Measurements from ENCODE around the gene TMEM106C.
"Not testable (repeated sequence)": the region's sequence is repeated elsewhere in the genome, so short reads cannot be mapped to it uniquely, and the experiment has no call there.

The TMEM106C gene

GRCh38 chr12:47949441-47950341 is 13.7 kb upstream of the TMEM106C start:
- peak; percentile 46 for DNase-seq (ENCODE audit: low spot score)

GRCh38 chr12:47950856-47951468 is 12.4 kb upstream of the TMEM106C start:
- no peak for DNase-seq (ENCODE audit: low spot score)

DNA sequence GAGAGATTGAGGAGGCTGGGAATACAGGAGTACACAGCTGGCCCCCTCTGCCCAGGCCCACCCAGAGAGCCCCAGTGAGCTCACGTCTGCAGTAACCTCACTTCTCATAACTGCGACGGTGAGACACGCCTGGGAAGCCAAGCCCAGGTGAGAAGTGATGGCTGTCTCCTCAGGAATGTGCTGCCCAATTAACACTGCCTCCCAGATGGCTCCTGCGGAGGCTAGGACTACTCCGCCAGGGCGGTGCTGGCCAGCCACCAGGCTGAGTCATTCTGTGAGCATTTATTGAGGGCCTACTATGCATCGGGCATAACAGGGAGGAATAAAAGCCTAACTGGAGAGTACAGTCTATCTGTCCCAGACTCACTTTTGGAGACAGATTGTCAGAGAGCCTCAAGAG is 9.3 kb upstream of the TMEM106C start:
- no peak for DNase-seq (ENCODE audit: low spot score)

- DNase-seq (ENCODE audit: low spot score) = no peak
Observed at GRCh38 chr12:47954467-47955045, 8.8 kb upstream of the TMEM106C start.

DNA sequence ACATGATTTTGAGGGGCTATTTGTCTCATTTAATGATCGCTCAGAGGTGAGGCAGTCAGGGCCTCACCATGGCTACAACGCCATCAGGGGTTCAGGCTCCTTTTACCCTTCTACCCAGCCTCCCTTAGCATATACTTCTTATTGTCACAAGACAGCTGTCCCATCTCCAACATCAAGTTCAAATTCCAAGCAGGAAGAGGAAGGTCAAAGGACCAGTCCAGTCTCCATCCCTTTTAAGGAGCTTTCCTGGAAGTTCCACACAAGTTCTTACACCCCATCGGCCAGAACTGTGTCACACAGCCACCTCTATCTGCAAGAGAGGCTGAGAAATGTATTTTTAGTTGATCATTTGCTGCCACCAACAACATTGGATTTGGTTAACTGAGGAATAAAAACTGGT is 8.3 kb upstream of the TMEM106C start:
- no peak for DNase-seq (ENCODE audit: low spot score)

DNA sequence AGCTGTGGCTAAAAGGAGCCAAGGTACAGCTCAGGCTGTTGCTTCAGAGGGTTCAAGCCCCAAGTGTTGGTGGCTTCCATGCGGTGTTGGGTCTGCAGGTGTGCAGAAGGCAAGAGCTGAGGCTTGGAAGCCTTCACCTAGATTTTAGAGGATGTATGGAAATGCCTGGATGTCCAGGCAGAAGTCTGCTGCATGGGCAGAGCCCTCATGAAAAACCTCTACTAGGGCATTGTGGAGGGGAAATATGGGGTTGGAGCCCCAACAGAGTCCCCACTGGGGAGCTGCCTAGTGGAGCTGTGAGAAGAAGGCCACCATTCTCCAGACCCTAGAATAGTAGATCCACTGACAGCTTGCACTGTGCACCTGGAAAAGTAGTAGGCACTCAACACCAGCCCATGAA is 5.7 kb upstream of the TMEM106C start:
- DNase-seq (ENCODE audit: low spot score) = not testable (repeated sequence)

DNA sequence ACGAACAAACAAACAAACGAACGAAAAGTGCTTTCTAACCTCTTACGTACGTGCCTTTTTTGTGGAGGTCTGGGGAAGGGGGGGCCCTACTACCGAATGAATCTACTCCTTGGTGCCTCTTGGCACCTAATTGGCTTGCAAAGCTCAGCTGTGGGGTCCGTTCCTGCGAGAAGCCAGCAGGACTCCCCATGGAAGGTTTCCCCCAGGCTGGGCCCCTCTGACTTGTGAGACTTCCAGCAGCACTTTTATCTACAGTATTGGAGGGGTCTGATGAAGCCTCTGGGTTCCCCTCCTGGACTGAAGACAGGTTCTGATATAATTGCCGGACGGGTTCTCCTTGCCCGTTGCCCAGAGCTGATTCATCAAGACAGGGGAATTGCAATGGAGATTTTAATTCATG is 1.2 kb upstream of the TMEM106C start:
- DNase-seq (ENCODE audit: low spot score) = no peak

DNA sequence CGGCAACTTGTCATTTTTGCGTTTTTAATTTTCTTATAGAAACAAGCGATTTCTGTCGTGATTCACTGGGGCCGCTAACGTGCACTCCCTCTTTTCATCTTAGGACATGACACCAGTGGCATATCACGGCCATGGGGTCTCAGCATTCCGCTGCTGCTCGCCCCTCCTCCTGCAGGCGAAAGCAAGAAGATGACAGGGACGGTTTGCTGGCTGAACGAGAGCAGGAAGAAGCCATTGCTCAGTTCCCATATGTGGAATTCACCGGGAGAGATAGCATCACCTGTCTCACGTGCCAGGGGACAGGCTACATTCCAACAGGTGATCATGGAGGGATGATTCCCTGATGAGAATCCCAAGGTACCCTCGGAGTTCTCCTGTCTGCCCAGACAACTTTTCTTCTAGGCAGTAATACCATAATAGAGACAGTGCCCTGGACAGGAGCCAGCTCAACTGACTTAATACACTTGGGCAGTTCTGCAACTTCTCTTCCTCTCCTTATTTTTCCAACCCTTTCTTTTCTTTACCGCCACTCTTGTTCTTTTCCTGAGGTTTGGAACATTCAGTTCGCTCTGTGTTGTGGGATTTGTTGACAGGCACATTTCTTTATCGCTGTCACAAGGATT is 821 bp downstream of the TMEM106C start:
- no peak for DNase-seq (ENCODE audit: low spot score)

DNA sequence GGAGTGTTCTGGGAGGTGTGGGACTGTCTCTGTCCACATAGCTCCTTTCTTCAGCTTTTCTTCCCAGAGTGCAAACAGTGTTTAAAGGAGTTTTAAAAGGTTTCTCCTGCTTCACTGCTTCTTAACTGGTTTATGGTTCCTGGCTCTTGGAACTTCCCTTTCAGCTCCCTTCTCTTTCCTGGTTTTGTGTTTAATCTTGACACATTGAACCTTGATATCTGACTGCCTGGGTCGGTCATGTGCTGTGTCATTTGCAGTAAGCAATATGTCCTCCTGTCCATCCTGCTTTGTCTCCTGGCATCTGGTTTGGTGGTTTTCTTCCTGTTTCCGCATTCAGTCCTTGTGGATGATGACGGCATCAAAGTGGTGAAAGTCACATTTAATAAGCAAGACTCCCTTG is 2.2 kb downstream of the TMEM106C start:
- no peak for DNase-seq (ENCODE audit: low spot score)

DNA sequence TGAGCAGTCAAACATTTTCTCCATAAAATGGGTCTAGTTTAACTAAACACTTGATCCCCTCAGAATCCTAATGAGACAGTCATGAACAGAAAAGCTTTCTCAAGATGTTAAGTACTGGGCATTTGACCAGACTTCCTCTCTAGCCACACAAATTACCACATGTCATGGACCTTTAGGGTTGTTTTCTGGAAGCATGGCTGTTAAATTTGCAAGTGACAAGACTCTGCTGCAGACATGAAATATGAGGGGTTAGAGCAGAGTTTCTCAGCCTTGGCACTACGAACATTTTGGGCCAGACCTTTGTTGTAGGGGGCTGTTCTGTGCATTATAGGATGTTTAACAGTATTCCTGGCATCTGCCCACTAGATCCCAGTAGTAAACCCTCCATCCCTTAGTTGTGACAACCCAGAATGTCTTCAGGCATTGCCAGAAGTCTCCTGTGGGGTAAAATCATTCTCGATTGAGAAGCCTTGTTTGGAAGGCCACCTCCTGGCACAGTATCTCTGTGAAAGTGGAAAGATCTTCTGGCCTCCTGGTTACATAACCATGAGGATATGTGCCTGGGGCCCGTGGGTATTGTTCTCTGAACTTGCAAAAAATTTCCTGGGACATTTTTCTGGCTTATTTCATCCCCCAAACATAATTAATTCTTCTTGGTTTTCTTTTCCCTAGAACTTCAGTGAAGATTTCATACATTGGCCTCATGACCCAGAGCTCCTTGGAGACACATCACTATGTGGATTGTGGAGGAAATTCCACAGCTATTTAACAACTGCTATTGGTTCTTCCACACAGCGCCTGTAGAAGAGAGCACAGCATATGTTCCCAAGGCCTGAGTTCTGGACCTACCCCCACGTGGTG is 4.3 kb downstream of the TMEM106C start:
- no peak for DNase-seq (ENCODE audit: low spot score)

DNA sequence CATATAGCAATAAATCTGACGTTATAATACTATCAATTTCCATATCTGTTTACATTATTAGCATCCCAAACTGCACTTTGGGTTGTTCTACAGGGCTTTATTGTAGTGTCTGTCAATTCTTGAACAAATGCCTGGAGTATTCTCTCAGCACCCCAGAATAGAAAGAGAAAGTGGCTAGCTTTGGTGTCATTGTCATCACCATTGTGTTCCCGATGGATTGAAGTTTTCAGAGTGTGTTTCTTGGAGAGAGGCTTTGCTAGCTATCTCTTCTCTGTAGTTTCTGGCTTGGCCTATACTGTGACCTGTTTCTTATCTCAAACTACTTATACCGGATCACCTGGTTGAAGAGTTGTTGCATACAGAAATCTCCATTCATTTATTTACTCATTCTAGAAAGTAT is 6.4 kb downstream of the TMEM106C start:
- no peak for DNase-seq (ENCODE audit: low spot score)

- DNase-seq (ENCODE audit: low spot score) = no peak
Observed at GRCh38 chr12:47970843-47971242, 7.4 kb downstream of the TMEM106C start.

- no peak for DNase-seq (ENCODE audit: low spot score)
Observed at GRCh38 chr12:47972895-47973294, 9.5 kb downstream of the TMEM106C start.

- DNase-seq (ENCODE audit: low spot score) = no peak
Observed at GRCh38 chr12:47973870-47974269, 10.5 kb downstream of the TMEM106C start.

DNA sequence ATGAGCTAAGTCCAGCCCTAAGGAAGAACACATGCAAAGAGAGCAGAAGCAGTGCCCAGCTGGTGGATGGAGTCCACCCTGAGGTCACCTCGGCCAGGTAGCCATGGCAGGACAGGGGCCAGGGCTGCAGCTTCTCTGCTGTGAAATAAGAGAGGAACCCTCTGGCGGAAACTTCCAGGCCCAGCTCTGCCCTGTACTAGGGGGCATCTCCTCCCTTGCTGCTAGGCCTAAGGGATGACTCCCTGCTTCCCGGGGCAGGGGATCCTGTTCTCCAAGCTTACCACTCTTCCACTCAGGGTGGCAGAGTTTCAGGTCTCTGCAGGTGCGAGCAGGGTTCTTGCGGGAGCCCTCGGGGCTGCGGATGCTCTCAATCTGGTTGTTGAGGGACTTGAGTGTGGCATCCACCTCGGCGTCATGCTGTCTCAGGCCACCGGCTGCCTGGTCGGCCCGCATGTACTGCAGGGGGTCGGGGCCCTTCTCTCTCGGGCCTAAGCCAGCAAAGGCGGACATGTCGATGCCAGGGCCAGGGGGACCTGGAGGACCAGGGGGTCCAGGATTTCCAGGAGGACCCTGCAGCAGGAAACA is 11.7 kb downstream of the TMEM106C start:
- DNase-seq (ENCODE audit: low spot score) = no peak

DNA sequence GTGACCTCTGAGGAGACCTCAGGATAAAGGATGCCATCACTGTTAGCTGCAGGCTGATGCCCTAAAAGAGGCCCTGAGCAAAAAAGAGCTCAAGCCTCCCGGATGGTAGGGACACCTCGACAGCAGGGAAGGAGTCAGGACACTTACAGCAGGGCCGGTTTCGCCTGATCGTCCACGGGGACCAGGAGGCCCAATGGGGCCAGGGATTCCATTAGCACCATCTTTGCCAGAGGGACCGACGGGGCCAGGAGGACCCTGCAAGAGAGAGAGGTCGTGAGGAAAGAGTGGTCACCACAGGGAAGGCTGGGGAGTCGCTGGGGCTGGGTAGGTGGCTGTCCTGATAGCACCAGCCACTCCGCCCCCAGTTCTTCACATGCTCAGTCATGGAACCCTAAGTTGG is 12.4 kb downstream of the TMEM106C start:
- DNase-seq (ENCODE audit: low spot score) = no peak

DNA sequence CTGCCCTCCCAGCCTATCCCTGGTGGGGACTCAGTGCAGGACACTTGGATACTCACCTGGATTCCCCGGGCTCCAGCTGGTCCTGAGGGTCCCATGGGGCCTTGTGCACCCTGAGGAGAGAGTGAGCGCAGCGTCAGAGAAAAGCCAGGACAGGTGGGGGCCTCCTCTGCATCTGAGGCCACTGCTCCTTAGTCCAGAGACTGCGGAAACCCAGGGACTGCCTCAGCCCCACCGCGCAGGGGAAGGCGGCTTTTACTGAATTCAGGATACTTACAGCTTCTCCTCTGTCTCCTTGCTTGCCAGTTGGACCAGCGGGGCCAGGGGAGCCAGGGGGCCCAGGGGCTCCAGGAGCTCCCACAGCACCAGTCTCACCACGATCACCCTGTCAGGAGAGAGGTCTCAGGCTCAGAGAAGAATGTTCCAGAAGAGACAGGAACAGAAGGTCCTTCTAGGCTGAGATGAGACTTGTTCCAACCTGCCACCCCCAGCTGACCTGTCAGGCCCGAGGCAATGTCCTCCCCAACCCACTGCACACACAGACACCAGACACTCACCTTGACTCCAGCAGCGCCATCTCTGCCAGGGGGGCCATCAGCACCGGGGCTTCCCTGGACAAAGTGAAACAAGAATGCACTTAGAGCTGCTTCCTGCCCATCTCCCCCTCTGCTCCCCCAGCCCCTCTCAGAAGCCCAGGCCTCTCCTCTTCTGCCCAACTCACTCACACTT is 13.8 kb downstream of the TMEM106C start:
- DNase-seq (ENCODE audit: low spot score) = no peak

DNA sequence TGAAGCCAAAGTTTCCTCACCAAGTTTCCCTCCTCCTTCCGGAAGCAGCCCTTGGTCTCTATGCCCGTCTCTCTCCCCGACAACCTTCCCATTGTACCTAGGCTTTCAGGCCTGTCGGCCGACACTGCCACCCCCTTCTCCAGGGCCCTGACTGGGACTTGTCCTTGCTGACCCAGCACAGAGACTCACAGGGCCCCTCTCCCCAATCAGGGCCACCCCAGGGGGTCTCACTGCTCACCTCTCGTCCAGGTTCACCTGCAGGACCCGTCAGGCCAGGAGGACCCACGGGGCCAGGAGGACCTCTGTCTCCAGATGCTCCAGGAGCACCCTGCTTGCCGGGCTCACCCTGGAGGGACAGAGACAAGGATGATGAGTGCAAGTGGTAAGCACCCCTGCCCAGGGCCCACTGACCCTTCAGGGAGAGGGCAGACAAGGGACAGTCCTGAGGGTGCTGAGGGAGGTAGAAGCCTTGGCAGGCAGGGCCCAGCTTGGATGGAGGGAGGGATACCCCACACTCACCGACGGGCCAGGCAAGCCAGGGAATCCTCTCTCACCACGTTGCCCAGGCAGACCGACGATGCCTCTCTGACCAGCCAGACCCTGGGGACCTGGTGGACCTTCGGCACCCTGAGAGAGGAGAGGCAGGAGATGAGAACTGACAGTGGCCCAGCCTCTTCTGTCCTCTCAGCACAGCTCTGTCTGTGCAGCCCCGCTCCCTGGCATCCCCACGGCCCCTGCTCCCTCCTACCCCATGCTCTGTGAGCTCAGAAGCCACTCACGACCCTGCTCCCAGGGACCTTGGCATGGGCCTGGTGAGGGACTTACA is 14.6 kb downstream of the TMEM106C start:
- no peak for DNase-seq (ENCODE audit: low spot score)

GRCh38 chr12:47978598-47978873 is 15.1 kb downstream of the TMEM106C start:
- no peak for DNase-seq (ENCODE audit: low spot score)

DNA sequence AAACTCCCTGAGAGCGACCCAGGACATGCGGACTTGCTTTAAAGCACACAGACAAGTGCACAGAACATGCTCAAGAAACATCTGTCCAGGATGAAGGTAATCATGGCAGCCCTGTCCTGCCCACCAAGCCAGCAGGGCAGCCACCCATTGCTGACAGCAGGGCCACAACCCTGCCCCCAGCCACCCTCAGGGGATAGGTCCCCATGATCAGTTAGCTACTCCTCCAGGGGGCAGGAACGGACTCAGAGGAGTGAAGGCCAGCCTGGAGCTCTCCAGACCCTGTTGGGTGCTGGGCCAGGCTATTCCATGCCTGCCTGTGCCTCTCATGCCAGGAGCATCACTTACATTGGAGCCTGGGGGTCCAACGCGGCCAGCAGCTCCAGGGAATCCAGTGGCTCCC is 15.8 kb downstream of the TMEM106C start:
- no peak for DNase-seq (ENCODE audit: low spot score)

Measured in activated CD4-positive, alpha-beta T cell treated with anti-CD3 and anti-CD28 coated beads, Interleukin-2, Interleukin-4, amounts not matched to agents 100 ng/mL and 50 ng/mL, durations not matched to agents 16 hours and 8 hours (primary cell).